GM18507 (cell line): ENCODE results near the gene RGL3.
"Not testable (repeated sequence)": the region's sequence is repeated elsewhere in the genome, so short reads cannot be mapped to it uniquely, and the experiment has no call there.

Source experiments
- DNase-seq: peaks from one replicate; pipeline ENCODE4 v3.0.0; 2011; ENCODE audit warnings: low read depth; ENCODE audit not compliant: insufficient read length; ENCODE audit errors: extremely low spot score
- FAIRE-seq: peaks from 2 replicates; lab custom pipeline; 2011; peaks lifted over from hg19 to GRCh38; lab: Jason Lieb, UNC

Gene RGL3

DNA sequence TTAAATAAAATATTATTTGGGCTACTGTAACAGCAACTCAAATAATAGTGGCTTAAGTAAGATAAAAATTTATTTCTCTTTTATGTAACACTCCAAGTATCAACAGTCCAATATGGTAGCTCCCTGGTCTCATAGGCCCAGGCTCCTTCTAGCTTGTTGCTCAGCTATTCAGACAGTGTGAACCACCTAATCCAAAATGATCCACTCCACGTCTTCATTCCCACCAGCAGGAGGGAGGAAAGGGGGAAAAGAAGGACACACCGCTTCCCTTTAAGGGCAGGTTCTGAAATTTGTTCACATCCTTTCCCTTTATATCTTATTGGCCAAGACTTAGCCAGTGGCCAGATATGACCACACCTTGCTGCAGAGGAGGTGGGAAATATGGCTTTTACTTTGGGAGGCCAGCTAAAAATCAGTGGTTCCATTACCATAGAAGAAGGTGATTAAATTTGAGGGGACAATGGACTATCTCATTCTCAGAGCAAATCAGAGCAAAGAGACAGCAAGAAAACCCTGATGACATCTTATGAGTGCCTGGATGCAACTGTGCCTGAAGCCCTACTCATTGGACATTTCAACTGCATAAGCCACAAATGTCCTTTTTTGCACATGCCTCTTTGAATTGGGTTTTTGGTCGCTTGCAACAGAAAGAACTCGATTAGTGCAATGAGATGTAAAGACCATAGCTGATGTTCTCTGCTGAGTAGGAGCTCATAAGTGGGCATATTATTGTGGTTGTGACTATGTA is 28.0 kb downstream of the RGL3 start:
- DNase-seq (no peak), FAIRE-seq (no peak)

DNA sequence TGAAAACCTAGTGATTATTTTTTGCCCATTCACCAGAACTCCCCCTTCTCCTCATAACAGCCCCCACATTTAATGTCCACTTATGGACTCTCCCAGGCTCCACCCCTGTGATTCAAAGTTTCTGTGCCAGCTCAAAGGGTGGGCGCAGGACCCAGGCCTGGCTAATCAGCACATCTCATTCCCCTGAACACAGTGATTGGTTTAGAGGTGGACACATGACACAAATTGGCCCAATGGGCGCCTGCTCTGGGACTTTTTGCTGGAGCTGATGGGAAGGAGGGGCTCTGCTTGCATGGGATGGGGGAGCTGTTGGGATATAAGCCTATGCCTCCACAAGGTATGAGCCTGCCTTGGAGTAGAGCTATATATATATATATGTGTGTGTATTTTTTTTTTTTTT is 28.8 kb downstream of the RGL3 start:
- no peak for FAIRE-seq
- DNase-seq: no peak

GRCh38 chr19:11387162-11388034 is 31.7 kb downstream of the RGL3 start:
- no peak for FAIRE-seq
- DNase-seq: no peak

DNA sequence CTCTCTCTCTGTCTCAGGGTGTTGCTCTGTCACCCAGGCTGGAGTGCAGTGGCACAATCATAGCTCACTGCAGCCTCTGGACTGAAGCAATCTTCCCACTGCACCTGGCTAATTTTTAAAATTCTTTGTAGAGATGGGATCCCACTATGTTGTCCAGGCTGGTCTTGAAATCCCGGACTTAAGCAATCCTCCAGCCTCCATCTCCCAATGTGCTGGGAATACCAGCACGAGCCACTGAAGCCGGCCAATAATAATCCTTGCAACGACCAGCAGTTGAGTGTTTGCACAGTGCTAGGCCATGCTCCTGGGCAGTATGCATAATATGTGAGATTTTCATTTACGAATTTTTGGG is 34.4 kb downstream of the RGL3 start:
- no peak for FAIRE-seq
- DNase-seq: no peak

DNA sequence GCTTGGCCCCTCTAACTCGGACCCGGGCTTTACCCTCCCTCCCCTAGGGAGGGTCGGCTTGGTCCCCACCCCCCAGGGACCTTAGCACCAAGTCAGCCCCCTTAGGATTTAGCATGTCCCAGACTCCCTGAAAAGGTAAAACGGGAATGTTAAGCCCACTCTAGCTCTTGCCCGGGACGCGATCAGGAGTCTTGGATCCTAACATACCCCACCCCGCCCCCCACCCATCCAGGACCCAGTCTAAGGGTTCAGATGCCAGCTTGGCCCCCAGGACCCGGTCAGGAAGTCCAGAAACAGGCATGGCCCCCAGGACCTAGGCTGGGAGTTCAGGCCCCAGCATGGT is 35.4 kb downstream of the RGL3 start:
- DNase-seq (no peak), FAIRE-seq (no peak)

DNA sequence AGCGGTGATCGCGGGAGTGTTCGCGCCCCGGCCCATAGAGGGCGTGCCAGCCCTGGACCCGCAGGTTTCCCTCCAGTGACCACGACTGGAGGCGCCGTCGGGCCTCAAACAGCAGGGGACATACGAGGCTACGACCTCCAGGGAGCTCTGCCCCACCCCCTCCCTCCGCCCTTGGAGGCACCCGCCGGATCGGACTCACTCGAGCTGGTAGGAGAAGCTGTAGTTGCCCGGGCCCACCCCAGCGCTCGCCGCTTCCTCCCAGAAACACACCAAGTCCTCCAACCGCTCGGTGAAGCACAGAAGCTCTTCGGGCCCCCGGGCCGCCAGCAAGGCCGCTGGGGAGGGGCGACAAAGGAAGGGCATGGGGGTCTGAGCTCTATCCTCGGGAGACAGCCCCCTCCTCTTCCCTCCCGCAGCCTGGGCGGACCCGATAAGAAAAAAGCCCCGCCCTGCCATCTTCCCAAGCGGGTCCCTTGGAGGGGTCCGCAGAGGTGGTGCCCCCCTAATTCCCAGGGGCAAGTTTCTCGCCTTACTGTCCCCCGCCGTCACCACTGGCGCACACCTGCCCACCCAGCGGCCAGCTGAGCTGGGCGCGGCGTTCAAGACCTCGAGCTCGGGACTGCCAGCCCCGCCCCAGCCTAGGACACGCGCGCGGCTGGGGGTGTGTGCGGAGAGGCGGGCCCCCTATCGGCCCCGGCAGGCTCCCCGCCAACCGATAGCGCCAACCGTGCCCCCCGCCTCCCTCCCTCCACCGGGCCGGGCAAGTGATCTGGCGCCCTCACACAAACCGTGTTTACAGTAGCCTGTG is 36.0 kb downstream of the RGL3 start:
- FAIRE-seq (no peak), DNase-seq (no peak)

GRCh38 chr19:11380653-11381537 is 38.2 kb downstream of the RGL3 start:
- FAIRE-seq: peak; percentile 95
- peak; percentile 97 for DNase-seq

DNA sequence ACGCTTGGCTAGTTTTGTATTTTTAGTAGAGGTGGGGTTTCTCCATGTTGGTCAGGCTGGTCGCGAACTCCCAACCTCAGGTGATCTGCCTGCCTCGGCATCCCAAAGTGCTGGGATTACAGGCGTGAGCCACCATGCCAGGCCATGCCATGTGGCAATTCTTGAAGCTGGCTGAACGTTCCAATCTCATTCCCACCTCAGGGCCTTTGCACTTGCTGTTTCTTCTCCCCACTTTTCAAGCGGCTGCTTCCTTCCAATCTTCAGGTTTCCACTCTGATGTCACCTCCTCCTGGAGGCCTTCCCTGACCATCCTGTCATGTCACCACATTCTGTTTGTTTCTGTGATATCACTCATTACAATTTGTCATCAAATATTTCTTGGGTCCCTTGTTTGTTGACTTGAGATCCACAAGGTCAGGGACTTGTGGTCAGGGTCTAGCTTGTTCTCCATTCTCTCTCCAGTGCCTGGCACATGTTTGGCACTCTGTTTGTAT is 39.2 kb downstream of the RGL3 start:
- FAIRE-seq (no peak), DNase-seq (no peak)

DNA sequence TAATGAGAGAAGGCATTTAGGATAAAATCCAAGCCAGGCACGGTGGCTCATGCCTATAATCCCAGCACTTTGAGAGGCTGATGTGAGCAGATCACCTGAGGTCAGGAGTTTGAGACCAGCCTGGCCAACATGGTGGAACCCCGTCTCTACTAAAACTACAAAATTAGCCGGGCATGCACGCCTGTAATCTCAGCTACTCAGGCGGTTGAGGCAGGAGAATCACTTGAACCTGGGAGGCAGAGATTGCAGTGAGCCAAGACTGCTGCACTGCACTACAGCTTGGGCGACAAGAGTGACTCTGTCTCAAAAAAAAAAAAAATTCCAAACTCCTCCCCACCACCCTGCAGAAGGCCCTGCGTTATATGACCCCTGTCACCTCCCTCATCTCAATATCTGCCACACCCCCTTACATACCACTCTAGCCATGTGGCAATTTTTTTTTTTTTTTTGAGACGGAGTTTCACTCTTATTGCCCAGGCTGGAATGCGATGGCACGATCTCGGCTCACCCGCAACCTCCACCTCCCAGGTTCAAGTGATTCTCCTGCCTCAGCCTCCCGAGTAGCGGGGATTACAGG is 39.8 kb downstream of the RGL3 start:
- not testable (repeated sequence) for DNase-seq, FAIRE-seq

- no peak for FAIRE-seq
- DNase-seq: no peak
These were observed 40.6 kb downstream of the RGL3 start for GRCh38 chr19:11378319-11379189.

DNA sequence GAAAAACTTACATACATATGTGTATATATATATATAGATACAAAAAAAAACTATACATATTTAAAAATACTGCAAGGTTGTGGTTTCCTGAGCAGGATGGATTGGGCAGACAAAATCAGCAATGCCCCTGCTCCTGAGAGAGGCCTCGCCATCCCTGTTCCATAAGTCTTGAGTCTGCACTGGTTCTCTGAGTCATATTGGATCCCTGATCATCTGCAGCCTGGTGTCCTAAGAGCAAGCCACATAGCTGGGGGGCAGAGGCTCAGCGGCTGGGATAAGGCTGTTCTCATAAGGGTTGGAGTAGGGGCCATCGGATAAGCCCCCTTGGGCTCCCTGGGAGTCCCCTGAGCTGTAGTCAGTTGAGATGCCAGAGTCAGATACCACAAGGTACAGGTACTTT is 41.4 kb downstream of the RGL3 start:
- FAIRE-seq: no peak
- no peak for DNase-seq

GRCh38 chr19:11377237-11377636 is 41.9 kb downstream of the RGL3 start:
- peak; percentile 51 for FAIRE-seq
- DNase-seq: no peak

- DNase-seq (no peak), FAIRE-seq (no peak)
These were observed 43.8 kb downstream of the RGL3 start for GRCh38 chr19:11375143-11375948.

GRCh38 chr19:11374433-11375142 is 44.5 kb downstream of the RGL3 start, which contains the start of gene SWSAP1:
Gene SWSAP1 (plus strand): TSS chr19:11374666. CDS start chr19:11374681, 15 bp downstream.
- DNase-seq (peak; percentile 92), FAIRE-seq (peak; percentile 99)

DNA sequence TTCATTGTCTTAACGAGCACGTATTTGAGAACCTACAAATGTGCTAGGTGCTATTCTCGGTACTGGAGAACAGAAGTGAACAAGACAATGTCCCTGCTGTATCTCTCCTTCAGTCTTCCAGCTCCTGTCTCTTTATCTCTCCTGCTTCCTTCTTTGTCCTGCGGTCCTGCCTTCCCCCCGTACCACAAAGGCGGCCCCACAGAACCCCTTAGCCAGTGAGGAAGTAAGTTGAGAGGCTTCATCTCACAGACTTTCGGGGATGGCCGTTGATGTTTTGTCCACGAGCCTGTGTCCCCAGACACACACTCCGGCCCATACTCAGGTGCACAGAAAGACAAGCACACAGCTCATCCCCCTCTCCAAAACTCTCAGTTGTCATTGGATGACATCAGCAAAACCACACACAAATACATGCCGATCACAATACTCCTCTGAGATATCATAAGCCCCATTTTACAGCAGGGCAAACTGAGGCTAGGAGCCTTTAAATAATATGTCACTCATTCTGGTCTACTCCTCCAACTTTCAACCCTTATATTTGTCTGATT is 45.2 kb downstream of the RGL3 start:
- DNase-seq (no peak), FAIRE-seq (no peak)
